Measurements from ENCODE around the gene TPPP2. TPM values are rescaled to one million over a fixed set of nuclear protein-coding genes. Genes with fewer than 3 reads are reported as not detected.

Gene TPPP2
- total and polyA plus RNA-seq, 8 donors = 0.23 to 0.59 (median 0.46) TPM; not detected in 5

GRCh38 chr14:21061347-21061668 is 31.3 kb downstream of the TPPP2 start:
- DNase-seq (no peak), ATAC-seq (no peak), FAIRE-seq (no peak)
- WGBS, 2 donors = 83 to 90% methylated on average over 3 of the region's 3 CpGs
- Histone ChIP-seq H3K27ac (peak overlapping the region in 1 of 4 donors; percentile 0), H3K4me1 (peaks cover 0 to 3% (median 2%) of the 10 kb centered on the region in 3 donors), H3K4me3 (no peak overlapping the region), H3K27me3 (no peaks in the 10 kb centered on the region), H3K36me3 (no peaks in the 10 kb centered on the region), H3K9me3 (no peaks in the 10 kb centered on the region)
- TF ChIP-seq, protein P1, sequence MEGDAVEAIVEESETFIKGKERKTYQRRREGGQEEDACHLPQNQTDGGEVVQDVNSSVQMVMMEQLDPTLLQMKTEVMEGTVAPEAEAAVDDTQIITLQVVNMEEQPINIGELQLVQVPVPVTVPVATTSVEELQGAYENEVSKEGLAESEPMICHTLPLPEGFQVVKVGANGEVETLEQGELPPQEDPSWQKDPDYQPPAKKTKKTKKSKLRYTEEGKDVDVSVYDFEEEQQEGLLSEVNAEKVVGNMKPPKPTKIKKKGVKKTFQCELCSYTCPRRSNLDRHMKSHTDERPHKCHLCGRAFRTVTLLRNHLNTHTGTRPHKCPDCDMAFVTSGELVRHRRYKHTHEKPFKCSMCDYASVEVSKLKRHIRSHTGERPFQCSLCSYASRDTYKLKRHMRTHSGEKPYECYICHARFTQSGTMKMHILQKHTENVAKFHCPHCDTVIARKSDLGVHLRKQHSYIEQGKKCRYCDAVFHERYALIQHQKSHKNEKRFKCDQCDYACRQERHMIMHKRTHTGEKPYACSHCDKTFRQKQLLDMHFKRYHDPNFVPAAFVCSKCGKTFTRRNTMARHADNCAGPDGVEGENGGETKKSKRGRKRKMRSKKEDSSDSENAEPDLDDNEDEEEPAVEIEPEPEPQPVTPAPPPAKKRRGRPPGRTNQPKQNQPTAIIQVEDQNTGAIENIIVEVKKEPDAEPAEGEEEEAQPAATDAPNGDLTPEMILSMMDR (IDR thresholded peaks at IDR 0.05) = no peak
- intact Hi-C loops (cut with DNase I) = no loop called here

DNA sequence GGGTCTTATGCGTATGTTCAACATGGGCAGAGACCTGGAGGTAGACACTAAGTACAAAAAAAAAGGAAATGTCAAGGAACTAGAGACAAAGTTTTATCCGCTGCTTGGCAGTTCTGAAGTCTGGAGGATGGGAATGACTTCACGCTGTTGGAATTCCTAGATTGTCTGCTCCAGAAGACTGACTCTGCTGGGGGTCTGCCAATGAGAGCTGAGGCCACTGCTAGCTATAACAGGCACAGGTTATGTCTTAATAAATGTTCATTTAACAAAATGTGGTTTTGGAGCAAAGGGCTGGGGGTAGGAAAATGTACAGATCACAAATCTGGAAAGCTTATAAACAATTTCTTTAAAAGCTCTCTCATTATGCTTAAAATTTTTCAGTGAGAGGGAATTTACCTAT is 33.5 kb downstream of the TPPP2 start:
- Histone ChIP-seq H3K27me3 (no peaks in the 10 kb centered on the region), H3K4me3 (no peak overlapping the region), H3K27ac (peak overlapping the region in 2 of 4 donors; percentile 9 to 19), H3K36me3 (no peaks in the 10 kb centered on the region), H3K4me1 (no peaks in the 10 kb centered on the region), H3K9me3 (no peaks in the 10 kb centered on the region)
- DNase-seq (no peak), FAIRE-seq (no peak), ATAC-seq (peak; percentile 25 to 46 (median 41))
- 63% methylated on average over 3 of the region's 3 CpGs for WGBS, 2 donors
- intact Hi-C loops (cut with DNase I) = no loop called here
- TF ChIP-seq, protein P1 (IDR thresholded peaks at IDR 0.05) = no peak

GRCh38 chr14:21066882-21067502 is 37.0 kb downstream of the TPPP2 start:
- TF ChIP-seq, protein P1 (IDR thresholded peaks at IDR 0.05) = no peak
- Histone ChIP-seq H3K36me3 (no peaks in the 10 kb centered on the region), H3K27me3 (no peaks in the 10 kb centered on the region), H3K27ac (no peak overlapping the region), H3K4me1 (peaks cover 0 to 9% (median 5%) of the 10 kb centered on the region in 3 donors), H3K4me3 (no peak overlapping the region), H3K9me3 (no peaks in the 10 kb centered on the region)
- no peak for FAIRE-seq
- 45 to 63% methylated on average over 7 of the region's 7 CpGs for WGBS, 2 donors
- intact Hi-C loops (cut with DNase I) = loop anchor here in 1 of 3 donors (5.0 kb wide), 1 partner anchor 35 kb away; the partner anchor contains the start of gene TMEM253
- ATAC-seq = no peak
- DNase-seq = no peak

DNA sequence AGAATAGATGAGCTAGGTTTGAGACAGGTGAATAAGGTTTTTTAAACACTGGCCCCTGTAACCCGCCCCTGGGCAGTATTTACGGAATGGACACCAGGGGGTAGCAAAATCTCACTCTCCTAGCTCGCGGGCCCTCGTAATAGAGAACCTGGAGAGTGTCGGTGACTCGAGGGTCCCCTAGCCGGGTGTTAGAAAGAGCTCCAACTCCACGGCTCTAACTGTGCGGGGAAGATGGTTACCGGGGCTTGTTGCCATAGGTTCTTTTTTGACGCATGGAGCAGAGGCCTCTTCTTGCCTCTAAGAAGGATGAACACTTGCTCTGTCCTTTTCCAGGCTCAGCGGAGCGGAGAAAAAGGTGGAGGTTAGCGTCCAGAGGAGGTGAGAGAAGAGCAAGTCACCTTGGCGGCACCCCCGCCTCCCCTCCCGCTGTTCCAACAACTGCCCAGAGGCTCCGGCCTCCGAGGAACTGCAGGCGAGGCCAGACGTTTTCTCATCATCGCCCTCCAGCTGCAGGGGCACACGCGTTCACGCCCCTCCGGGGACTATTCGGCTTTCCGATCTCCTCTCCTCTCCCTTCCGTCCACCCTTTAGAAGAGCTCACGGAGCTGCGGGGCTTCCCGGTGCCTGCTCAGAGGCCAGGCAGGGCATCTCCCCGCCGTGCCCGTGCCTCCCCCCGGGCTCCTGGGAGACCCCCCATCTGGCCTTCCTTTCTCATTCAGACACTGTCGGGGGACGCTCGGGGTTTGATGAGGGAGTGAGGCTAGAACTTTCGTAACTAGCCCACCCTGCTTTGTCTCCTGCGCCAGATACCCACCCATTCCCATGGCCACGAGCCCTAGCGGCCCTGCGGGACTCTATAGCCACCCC is 38.7 kb downstream of the TPPP2 start:
- Histone ChIP-seq H3K27me3 (no peaks in the 10 kb centered on the region), H3K36me3 (peaks cover 0 to 2% (median 0%) of the 10 kb centered on the region in 3 donors), H3K9me3 (no peaks in the 10 kb centered on the region), H3K27ac (peak overlapping the region; percentile 70 to 88 (median 78)), H3K4me3 (peak overlapping the region; percentile 47 to 77 (median 70)), H3K4me1 (peaks cover 0 to 9% (median 5%) of the 10 kb centered on the region in 3 donors)
- ATAC-seq = peak; percentile 28 to 62 (median 54)
- FAIRE-seq = no peak
- peak in 4 of 6 donors; percentile 52 to 65 (median 58) for DNase-seq
- TF ChIP-seq, protein P1 (IDR thresholded peaks at IDR 0.05) = peak in 3 of 4 donors; percentile 21 to 43 (median 38)
- 3% methylated on average over 43 to 45 of the region's 45 CpGs for WGBS, 2 donors
- intact Hi-C loops (cut with DNase I) = loop anchor here in 1 of 3 donors (5.0 kb wide), 1 partner anchor 34 kb away; the partner anchor contains the start of gene TMEM253
